HCT116 (cell line): ENCODE data around the gene SLX9.

Experiments
- CTCF ChIP-seq, 3 experiments: fragments of 200-600 bp in 1 of 3; sonication (generic) in 1 of 3; IDR thresholded peaks in 2 of 3; conservative IDR thresholded peaks in 1 of 3; 2 replicates each; pipeline ENCODE4 v1.5.1; 2012 to 2017; ENCODE audit warnings: low read depth in 2 of 3, low read length in 2 of 3, antibody characterized with exemption in 1 of 3, borderline replicate concordance in 1 of 3, control low read depth in 1 of 3, mild to moderate bottlenecking in 1 of 3, mixed read lengths in 1 of 3, mixed run types in 1 of 3, moderate library complexity in 1 of 3; ENCODE audit not compliant: insufficient read depth in 1 of 3
- EZH2 ChIP-seq: fragments of 200-600 bp; sonication (generic); IDR thresholded peaks from 2 replicates; pipeline ENCODE4 v1.6.1; 2017; ENCODE audit warnings: antibody characterized with exemption, mixed run types
- POLR2A ChIP-seq: IDR thresholded peaks from 2 replicates; pipeline ENCODE4 v1.7.0; 2011; ENCODE audit warnings: borderline replicate concordance; ENCODE audit not compliant: insufficient read depth, insufficient read length; ENCODE audit errors: extremely low read depth
- TF ChIP-seq, protein P1 (sequence below): IDR thresholded peaks from 2 replicates; pipeline ENCODE4 v1.6.1; 2012; ENCODE audit warnings: low read depth

DNA sequence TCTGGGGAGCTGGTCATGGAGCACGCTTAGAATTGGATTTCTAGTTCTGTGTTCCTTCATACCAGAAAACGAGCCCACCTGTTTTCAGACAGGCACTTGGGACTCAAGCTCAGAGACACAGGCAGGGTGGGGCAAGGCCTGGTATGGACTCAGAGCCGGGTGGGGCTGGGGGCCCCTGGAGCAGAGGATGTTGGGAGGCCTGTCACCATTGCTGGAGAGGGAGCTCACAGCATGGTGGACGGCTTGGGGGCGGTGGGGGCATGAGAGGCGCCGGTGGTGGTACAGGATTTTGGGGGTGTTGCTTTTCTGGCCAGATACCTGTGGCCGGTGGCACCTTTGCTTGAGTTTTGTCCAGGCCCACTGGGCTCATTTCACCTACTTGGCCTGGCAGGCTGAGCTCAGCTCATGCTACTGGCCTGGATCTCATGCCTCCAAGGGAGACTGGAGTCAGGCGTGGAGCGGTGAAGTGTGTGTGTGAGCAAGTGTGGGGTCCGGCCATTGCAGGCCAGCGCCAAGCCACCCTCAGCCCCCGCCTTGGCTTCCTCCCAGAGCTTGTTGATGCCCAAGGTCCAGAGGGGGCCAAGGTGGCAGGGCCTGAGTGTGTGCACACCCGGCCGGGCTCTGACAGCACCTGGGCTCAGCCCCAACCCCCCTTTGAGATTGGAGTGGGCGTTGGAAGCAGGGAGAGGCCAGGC is 8.7 kb downstream of the SLX9 start:
- no peak for TF ChIP-seq CTCF (IDR thresholded peaks at IDR 0.05 in 2 of 3, conservative IDR thresholded peaks at IDR 0.05 in 1 of 3; ENCODE audit: borderline replicate concordance in 1 of 3, insufficient read depth in 1 of 3, low read depth in 2 of 3, low read length in 2 of 3)
- TF ChIP-seq, protein P1, sequence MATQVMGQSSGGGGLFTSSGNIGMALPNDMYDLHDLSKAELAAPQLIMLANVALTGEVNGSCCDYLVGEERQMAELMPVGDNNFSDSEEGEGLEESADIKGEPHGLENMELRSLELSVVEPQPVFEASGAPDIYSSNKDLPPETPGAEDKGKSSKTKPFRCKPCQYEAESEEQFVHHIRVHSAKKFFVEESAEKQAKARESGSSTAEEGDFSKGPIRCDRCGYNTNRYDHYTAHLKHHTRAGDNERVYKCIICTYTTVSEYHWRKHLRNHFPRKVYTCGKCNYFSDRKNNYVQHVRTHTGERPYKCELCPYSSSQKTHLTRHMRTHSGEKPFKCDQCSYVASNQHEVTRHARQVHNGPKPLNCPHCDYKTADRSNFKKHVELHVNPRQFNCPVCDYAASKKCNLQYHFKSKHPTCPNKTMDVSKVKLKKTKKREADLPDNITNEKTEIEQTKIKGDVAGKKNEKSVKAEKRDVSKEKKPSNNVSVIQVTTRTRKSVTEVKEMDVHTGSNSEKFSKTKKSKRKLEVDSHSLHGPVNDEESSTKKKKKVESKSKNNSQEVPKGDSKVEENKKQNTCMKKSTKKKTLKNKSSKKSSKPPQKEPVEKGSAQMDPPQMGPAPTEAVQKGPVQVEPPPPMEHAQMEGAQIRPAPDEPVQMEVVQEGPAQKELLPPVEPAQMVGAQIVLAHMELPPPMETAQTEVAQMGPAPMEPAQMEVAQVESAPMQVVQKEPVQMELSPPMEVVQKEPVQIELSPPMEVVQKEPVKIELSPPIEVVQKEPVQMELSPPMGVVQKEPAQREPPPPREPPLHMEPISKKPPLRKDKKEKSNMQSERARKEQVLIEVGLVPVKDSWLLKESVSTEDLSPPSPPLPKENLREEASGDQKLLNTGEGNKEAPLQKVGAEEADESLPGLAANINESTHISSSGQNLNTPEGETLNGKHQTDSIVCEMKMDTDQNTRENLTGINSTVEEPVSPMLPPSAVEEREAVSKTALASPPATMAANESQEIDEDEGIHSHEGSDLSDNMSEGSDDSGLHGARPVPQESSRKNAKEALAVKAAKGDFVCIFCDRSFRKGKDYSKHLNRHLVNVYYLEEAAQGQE = no peak
- no peak for TF ChIP-seq POLR2A
- TF ChIP-seq EZH2 = no peak
